Subcutaneous adipose tissue (tissue), 4 donors: ENCODE data around the gene CTSL. TPM values are rescaled to one million over a fixed set of nuclear protein-coding genes. Genes with fewer than 3 reads are reported as not detected.

ENCODE experiments used
- total RNA-seq, 4 donors: library from RNA; depleted of rRNA; stranded (reverse); fragments of >200 nt; gene quantifications; one replicate each; pipeline ENCODE4 v1.1.0, GENCODE V29; 2016
- TF ChIP-seq, protein P1 (sequence below): fragments of 450-650 bp; IDR thresholded peaks from one replicate; pipeline ENCODE4 v1.5.1; 2016; ENCODE audit warnings: low read depth, mild to moderate bottlenecking, control low read depth, antibody characterized with exemption, moderate library complexity

The CTSL gene
- total RNA-seq, 4 donors from 2014 or later = 113 to 460 (median 173) TPM

DNA sequence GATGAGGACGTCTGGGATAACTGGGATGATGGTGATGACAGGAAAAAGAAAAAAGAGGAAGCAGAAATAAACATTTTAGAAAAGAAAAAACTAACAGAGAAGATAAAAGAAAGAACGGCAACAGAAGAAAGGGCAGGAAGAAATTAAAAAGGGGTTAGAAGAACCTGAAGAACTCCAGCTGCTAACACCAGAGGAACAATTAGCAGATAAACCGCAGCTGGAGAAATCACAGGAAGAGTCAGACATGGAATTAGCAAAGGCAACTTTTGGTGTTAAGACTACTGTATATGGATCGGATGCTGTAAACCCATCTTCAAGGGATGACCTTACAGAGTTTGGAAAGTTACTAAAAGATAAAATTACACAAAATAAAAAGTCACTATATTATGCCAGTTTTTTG lies 15.4 kb downstream of the CTSL start:
- TF ChIP-seq, protein P1, sequence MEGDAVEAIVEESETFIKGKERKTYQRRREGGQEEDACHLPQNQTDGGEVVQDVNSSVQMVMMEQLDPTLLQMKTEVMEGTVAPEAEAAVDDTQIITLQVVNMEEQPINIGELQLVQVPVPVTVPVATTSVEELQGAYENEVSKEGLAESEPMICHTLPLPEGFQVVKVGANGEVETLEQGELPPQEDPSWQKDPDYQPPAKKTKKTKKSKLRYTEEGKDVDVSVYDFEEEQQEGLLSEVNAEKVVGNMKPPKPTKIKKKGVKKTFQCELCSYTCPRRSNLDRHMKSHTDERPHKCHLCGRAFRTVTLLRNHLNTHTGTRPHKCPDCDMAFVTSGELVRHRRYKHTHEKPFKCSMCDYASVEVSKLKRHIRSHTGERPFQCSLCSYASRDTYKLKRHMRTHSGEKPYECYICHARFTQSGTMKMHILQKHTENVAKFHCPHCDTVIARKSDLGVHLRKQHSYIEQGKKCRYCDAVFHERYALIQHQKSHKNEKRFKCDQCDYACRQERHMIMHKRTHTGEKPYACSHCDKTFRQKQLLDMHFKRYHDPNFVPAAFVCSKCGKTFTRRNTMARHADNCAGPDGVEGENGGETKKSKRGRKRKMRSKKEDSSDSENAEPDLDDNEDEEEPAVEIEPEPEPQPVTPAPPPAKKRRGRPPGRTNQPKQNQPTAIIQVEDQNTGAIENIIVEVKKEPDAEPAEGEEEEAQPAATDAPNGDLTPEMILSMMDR = no peak

DNA sequence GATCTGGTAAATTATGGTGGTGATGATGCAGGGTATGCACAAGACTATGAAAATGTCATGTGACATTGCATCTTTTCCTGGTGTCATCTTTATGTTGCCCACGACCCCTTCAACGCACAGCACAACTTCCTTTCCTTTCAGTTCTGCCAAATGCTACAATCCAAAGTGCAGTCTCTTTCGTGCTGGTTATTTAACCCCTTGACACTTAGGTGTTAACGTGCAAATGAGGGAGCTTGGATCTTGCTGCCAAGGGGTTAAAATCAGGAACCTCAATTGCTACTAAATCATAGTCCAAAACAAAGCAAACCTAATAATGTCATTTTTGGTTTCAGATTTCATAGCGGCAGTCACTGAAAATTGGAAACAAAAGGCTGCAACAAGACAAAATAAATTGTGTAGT lies 16.0 kb downstream of the CTSL start:
- TF ChIP-seq, protein P1 = no peak

DNA sequence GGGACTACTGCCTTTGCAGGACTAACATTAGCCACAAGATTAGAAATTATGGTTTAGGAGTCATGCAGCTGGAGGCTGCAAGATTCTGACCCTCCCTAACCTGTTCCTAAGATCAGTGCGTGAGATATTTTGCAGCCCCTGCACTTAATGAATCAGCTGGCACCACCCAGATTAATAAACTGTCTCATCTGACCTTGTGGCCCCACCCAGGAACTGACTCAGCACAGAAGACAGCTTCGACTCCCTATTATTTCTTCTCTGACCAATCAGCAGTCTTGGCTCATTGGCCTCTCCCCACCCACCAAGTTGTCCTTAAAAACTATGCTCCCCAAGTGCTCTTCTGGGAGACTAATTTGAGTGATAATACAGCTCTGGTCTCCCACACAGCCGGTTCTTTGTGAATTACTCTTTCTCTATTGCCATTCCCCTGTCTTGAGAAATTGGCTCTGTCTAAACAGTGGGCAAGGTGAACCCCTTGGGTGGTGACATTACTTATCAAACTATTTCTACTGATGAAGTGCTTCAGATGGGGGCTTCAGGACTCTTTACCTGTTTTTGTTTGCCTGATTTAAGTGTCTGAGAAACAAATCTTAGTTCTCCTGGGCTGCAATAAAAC lies 17.0 kb downstream of the CTSL start:
- TF ChIP-seq, protein P1 = no peak

DNA sequence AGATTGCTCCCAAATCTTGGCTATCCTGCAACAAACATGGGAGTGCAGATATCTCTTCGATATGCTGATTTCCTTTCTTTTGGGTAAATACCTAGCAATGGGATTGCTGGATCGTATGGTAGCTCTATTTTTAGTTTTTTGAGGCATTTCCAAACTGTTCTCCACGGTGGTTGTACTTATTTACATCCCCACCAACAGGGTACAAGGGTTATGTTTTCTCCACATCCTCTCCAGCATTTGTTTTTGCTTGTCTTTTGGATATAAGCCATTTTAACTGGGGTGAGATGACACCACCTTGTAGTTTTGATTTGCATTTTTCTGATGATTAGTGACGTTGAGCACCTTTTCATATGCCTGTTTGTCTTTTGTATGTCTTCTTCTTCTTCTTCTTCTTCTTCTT lies 20.3 kb downstream of the CTSL start:
- TF ChIP-seq, protein P1 = no peak

DNA sequence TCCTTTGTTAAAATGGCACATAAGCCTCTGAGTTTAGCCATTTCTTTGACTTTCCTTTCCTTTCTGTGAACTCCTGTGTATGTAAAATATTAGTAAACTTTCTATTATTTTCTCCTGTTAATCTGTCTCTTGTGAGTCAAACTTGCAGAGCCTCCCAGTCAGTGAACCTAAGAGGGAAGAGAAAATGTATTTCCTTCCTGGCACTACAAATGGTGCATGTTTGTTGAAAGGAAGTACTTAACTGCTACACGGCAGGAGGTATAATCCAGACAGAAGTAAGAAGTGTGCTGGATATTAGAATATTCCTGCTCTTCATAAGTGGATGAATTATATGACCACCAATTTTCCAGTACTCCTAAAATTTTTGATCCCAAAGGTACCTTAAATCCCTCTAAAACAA lies 23.0 kb downstream of the CTSL start:
- TF ChIP-seq, protein P1 = no peak

DNA sequence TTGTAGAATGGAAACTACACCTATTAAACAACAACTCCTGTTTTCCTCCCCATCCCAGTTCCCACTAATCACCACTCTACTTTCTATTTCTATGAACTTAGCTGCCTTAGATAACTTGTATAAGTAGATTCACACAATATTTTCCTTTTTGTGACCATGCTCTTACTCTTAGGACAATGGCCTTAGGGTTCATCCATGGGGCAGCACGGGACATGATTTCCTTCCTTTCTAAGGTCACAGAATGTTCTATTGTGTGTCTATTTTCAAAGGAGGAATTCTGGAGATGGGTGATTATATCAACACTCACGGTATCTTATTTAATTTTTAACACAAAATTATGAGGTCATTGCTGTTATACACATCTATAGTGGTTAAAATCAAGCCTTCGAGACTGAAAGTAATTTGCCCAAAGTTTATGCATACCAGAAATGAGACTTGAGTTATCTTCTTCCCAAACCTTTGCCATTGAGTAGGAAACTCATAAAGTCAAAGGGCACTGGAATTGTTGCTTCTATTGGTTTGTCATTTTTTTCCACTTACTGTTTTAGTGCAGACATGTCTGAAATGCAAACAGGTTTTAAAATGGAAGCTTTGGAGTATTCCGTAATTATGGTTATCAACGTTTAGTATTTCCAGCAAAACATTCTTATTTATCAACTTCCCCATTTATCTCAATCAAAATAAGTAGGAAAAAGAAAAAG lies 23.6 kb downstream of the CTSL start:
- TF ChIP-seq, protein P1 = no peak

DNA sequence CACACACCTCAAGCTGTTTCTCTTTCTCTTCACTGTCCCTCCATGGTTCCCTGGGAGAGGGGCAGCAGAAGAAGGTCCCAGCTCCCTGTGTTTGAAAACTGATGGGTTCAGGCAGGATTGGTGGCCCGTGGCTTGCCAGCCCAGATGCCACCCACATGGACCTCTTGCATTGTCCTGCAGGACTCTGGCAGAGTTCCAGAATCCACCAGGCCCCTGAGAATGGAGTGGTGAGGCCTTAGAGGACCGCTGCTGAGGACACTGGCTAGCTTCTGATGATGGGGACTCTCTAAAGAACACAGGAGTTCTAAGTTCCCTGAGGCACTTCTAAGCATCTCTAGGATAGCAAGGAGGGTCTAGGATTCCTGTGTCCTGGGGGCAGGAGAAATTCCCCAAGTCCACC lies 24.8 kb downstream of the CTSL start:
- TF ChIP-seq, protein P1 = no peak
